Measurements from ENCODE around the gene JPT1.

Gene JPT1

GRCh38 chr17:75155191-75155601 is 884 bp upstream of the JPT1 start:
- no peak for TF ChIP-seq CTCF (IDR thresholded peaks at IDR 0.05; ENCODE audit: low read depth, low read length, missing control alignments)
- no peak for DNase-seq (ENCODE audit: extremely low read depth, low read depth)
- H3K4me3 ChIP-seq (replicated peaks; ENCODE audit: low read depth, low read length), result no peak overlapping the region

- DNase-seq (ENCODE audit: extremely low read depth, low read depth), result no peak
- no peak for TF ChIP-seq CTCF (IDR thresholded peaks at IDR 0.05; ENCODE audit: low read depth, low read length, missing control alignments)
- H3K4me3 ChIP-seq (replicated peaks; ENCODE audit: low read depth, low read length), result peak overlapping the region; percentile 96
These were observed 525 bp downstream of the JPT1 start for GRCh38 chr17:75153780-75154194.

- TF ChIP-seq CTCF (IDR thresholded peaks at IDR 0.05; ENCODE audit: low read depth, low read length, missing control alignments), result no peak
- DNase-seq (ENCODE audit: extremely low read depth, low read depth), result no peak
- H3K4me3 ChIP-seq (replicated peaks; ENCODE audit: low read depth, low read length), result peak overlapping the region; percentile 96
These were observed 1.2 kb downstream of the JPT1 start for GRCh38 chr17:75152922-75153779.

- DNase-seq (ENCODE audit: extremely low read depth, low read depth), result no peak
- peak overlapping the region; percentile 96 for H3K4me3 ChIP-seq (replicated peaks; ENCODE audit: low read depth, low read length)
- no peak for TF ChIP-seq CTCF (IDR thresholded peaks at IDR 0.05; ENCODE audit: low read depth, low read length, missing control alignments)
These were observed 1.8 kb downstream of the JPT1 start for GRCh38 chr17:75152523-75152921.

- no peak for TF ChIP-seq CTCF (IDR thresholded peaks at IDR 0.05; ENCODE audit: low read depth, low read length, missing control alignments)
- H3K4me3 ChIP-seq (replicated peaks; ENCODE audit: low read depth, low read length), result peak overlapping the region; percentile 96
- DNase-seq (ENCODE audit: extremely low read depth, low read depth), result no peak
These were observed 2.4 kb downstream of the JPT1 start for GRCh38 chr17:75151930-75152329.

GRCh38 chr17:75147878-75148546 is 6.3 kb downstream of the JPT1 start:
- no peak overlapping the region for H3K4me3 ChIP-seq (replicated peaks; ENCODE audit: low read depth, low read length)
- TF ChIP-seq CTCF (IDR thresholded peaks at IDR 0.05; ENCODE audit: low read depth, low read length, missing control alignments), result no peak
- no peak for DNase-seq (ENCODE audit: extremely low read depth, low read depth)

Measured in HFF-Myc (cell line).